ENCODE results near the gene SLC46A3.

SLC46A3 gene

DNA sequence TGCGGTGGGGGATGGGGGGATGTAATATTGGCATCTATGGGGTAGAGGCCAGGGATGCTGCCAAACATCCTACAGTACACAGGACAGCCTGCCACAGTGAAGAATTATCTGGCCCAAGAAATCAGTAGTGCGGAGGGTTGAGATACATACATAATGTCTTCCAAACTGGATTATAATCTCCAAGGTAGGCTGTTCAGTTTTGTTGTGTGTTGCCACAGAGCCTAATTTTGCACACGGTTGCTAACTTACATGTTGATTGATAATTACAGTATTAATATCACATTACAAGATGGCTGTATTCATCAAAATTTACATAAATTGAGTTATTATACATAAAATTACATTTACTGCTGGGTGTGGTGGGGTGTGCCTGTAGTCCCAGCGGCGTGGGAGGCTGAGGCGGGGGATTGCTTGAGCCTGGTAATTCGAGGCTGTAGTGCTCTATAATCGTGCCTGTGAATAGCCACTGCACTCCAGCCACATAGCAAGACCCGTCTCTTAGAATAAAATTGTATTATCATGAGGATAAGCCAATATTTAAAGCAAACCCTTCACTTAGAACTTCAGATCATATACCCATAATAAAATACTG is 51.8 kb downstream of the SLC46A3 start:
- no peak for TF ChIP-seq GATA3 (IDR thresholded peaks at IDR 0.05; ENCODE audit: low read depth, low read length)
- no peak for TF ChIP-seq GATA2 (IDR thresholded peaks at IDR 0.05; ENCODE audit: low read depth, low read length)

DNA sequence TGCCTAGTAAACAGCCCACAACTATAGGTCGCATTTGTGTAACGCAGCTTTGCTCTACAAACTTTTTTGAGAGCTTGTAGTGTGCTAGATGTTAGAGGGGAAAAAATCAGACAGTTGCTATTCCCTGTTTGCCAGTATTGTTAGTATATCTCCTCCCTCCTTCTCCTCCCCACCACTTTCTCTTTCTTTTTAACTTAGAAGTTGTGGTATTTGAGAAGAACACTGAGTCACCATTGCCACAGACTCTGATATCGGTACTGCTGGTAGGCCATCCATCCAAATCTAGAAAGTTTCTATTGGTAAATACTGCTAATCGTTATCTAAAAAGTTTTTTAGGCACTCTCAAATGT is 59.2 kb downstream of the SLC46A3 start:
- no peak for TF ChIP-seq GATA2 (IDR thresholded peaks at IDR 0.05; ENCODE audit: low read depth, low read length)
- TF ChIP-seq GATA3 (IDR thresholded peaks at IDR 0.05; ENCODE audit: low read depth, low read length), result no peak

DNA sequence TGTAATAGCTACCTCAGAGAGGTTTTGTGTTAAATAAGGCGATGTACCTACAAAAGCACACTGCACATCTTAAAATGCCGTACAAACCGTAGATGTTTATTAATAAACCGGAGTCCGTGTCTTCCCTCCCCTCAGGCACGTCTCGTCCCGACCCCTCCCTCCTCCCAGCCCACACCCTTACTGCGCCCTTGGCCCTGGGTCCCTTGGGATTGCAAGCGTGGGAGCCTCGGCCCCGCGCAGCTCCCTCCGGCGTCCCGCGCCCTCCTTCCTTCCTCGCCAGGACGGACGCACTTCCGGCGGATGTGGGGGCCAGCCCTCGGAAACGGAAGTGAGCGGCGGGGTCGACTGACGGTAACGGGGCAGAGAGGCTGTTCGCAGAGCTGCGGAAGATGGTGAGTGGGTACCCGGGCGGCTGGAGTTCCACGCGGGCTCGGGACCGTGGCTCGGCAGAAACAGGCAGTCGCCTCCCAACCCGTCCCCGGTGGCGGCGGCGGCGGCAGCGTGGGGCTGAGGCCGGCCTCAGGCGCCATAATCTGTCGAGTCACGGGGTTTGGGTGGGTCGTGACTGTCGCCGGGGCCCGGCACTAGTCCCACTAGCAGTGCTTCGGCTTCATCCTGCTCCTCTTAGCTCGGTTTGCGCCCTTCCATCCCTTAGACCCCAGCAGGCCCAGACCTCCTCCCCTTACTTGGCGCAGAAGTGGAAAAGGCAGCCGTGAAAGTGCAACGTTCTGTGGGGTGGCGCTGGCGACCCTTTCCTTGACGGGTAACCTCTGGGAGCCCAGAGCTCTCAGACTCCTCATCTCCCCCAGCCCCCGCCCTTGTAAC is 59.8 kb downstream of the SLC46A3 start, which contains the start of gene POMP:
POMP (plus strand) TSS at position 335 of the 825 bp plus-strand sequence; CDS start at position 390, 55 bp downstream.
- TF ChIP-seq GATA3 (IDR thresholded peaks at IDR 0.05; ENCODE audit: low read depth, low read length) (no peak), GATA2 (IDR thresholded peaks at IDR 0.05; ENCODE audit: low read depth, low read length) (no peak)

DNA sequence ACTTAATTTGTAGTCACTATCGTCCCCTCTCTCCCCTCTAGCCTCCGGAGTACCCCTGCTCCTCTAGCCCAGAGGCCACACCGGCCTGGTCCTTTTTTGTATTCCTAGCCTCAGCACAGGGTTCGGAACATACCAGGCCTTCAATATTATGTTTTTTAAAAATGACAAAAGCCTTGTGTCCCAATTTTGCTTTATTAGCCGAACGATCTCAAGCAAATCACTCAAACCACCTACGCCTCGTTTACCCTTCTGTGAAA is 60.3 kb downstream of the SLC46A3 start:
- TF ChIP-seq GATA3 (IDR thresholded peaks at IDR 0.05; ENCODE audit: low read depth, low read length) (no peak), GATA2 (IDR thresholded peaks at IDR 0.05; ENCODE audit: low read depth, low read length) (no peak)

DNA sequence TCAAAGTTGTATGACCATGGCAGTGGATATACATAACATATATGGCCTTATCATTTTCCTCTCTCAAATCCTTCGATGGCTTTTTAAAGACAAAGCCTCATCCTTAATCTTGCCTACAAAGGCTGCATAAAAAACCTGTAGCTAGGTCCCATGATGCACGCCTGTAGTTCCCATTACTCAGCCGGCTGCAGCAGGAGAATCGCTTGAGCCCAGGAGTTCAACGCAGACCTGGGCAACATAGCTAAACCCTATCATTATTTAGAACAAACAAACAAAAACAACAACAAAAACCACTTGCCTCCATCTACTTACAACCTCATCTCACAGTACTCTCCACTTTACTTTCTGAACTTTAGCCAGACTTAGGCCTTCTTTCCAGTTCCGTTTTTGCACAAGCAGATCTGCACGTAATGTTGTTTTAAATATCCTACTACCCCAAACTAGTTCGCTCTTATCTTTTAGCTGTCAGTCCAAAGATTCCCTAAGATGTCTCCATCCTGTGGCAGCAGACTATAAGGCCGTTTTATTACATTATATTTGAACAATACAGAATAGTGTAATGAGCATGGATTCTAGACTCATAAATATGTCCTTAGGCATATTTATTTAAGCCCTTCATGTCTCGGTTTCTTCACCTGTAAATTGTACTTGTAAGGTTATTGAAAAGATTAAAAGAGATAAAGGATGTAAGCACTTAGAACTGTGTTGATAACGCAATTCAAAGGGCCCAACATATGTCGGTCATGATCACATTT is 60.8 kb downstream of the SLC46A3 start:
- TF ChIP-seq GATA2 (IDR thresholded peaks at IDR 0.05; ENCODE audit: low read depth, low read length) (0 out of 2 replicates have a peak, but pooled peaks have one; percentile 5), GATA3 (IDR thresholded peaks at IDR 0.05; ENCODE audit: low read depth, low read length) (no peak)

DNA sequence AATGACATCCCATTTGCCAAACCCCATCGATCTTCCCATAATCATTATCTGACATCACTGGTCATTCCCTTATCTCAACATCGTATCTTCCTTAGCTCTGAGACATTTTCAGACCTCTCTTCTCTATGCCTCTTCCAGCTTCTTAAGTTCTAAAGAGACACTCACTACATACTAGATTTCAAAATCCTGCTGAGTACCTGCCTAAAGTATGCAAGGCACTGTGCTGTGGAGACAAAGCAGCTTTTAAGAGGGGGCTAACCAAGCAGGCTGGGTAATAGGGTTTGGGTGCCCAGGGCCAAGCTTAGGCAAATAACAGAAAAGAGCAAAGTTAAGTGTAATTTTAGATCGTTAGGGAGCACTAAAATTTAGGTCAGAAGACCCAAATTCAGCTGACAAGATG is 63.2 kb downstream of the SLC46A3 start:
- TF ChIP-seq GATA2 (IDR thresholded peaks at IDR 0.05; ENCODE audit: low read depth, low read length) (no peak), GATA3 (IDR thresholded peaks at IDR 0.05; ENCODE audit: low read depth, low read length) (no peak)

DNA sequence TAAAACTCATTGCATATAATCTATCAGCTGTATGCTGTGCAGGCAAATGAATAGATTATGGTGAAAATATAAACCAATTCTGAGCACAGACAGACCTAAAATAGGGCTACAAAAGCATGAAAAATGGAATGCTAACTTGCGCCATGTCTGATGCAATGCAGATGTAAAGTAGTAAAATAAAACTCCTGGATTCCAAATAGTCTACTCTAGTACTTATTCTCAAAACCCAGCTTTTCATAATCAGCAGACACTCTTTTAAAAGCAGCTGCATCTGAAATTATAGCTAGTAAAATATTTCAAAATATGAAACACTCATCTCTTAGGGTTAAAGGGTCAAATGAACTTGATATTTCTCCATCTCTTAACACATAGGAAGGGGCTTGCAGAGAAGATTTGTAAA is 64.5 kb downstream of the SLC46A3 start:
- TF ChIP-seq GATA3 (IDR thresholded peaks at IDR 0.05; ENCODE audit: low read depth, low read length), result no peak
- TF ChIP-seq GATA2 (IDR thresholded peaks at IDR 0.05; ENCODE audit: low read depth, low read length), result no peak

DNA sequence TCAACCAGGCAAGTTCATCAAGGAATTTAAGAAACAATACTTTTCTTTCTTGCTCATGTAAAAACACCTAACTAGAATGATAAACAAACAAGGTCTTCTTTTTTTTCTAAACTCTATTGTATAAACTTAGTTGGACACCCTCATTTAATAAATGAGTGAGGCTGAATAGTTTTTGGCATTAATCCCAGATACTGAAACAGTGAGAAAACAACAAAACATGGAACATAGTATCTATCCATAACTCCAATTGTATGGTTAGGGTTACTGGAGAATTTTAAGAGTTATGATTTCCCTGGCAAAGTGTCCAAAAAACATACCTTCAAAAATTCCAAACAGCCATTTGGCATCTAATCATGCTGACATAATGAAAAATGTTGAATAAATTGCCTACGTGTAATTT is 65.7 kb downstream of the SLC46A3 start:
- TF ChIP-seq GATA2 (IDR thresholded peaks at IDR 0.05; ENCODE audit: low read depth, low read length) (no peak), GATA3 (IDR thresholded peaks at IDR 0.05; ENCODE audit: low read depth, low read length) (no peak)

DNA sequence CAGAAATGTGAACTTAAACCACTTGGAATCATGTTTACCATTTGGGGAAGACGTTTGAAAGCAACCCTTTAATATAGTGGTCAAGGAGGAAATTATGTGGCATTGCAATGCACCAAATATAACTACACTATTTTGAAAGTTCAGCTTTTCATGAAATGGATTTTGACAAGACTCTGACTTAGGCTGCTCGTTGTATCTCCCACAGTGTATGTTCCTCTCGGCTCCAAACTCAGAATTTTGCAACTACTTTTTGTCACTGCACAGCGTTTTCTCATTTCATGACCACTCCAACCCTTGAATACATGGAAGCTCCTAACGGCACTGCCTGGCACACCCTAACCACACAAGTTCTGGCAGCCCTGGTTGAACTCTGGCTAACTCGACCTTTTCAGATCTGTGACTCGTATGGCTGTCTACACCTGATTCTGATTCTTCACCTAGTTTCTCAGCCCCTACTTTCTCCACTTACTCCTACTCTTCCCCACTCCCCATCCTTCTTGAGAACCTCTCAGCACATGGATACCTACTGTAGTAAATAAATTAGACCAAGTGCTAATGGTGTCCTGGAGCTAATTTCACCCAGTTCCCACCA is 66.9 kb downstream of the SLC46A3 start:
- TF ChIP-seq GATA3 (IDR thresholded peaks at IDR 0.05; ENCODE audit: low read depth, low read length), result no peak
- TF ChIP-seq GATA2 (IDR thresholded peaks at IDR 0.05; ENCODE audit: low read depth, low read length), result no peak

DNA sequence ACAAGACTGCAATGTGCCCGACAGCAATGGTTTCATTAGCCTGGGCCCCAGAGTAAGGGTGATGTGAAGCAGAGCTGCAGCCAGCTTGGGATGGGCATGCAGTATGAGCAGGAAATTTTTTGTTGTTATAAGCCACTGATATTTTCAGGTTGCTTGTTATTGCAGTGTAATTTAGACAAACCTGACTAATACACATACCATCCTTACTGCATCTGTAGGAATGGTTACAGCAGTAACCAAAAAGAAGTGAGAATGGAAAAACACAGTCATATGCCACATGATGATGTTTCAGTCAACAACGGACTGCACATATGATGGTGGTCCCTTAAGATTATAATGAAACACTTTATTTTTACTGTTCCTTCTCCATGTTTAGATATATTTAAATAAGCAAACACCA is 68.5 kb downstream of the SLC46A3 start:
- TF ChIP-seq GATA3 (IDR thresholded peaks at IDR 0.05; ENCODE audit: low read depth, low read length) (no peak), GATA2 (IDR thresholded peaks at IDR 0.05; ENCODE audit: low read depth, low read length) (no peak)

Measured in SH-SY5Y (cell line).